Measurements from ENCODE around the gene CDH11.

CDH11 gene

DNA sequence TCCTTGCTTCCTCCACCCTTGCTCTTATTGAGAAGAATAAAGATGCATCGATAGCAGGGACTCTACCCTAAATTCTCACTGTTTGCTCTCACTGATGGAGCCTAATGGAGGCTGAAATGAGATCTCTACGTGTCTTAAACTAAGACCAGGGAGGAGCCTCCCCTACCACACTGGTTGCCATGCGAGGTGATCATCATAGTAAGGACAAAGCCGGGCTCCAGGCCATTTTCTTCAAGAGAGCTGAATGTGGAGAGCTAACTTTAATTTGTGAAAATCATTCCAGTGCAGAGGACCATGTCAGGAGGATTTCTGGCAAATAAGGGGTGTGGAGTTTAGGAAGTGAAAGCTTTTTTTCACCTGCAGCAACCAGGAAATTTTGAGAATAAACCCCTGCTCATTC is 5.6 kb downstream of the CDH11 start:
- no peak for DNase-seq

GRCh38 chr16:65114527-65114926 is 7.3 kb downstream of the CDH11 start:
- no peak for DNase-seq

DNA sequence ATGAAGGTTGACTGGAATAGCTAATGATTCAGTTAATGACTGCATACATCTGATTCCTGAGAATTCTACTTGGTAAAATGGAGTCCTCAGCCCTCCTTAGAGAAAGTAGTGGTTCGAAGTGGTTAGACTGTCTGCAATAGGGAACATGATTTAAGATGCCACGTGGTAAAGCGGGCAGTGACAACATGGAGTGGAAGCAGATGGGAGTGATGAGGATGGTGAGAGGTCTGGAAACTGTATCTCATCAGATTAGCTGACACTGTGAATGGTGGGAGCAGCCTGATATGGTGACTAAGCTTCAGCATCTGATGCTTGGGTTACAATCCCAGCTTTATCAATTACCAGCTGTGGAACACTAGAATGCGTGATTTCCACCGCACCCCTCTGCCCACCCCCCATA is 8.4 kb downstream of the CDH11 start:
- no peak for DNase-seq

DNA sequence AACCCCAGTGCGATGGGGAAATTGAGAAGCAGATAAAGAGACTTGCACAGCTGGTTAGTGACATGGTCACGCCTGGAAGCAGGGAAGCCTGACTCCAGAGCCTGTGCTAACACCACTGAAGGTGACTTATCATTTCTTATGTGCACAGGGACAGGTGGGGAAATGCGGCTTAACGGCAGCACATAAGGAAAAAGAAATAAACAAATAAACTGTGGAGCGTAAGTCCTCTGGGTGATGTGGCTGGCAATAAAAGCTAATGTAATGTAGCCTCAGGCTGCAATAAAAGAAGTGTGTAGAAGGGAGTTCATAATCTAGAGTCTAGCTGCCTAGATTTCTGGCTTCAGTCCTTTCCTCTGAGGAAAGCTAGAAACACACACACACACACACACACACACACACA is 10.6 kb downstream of the CDH11 start:
- DNase-seq = no peak

- DNase-seq = no peak
Measured at GRCh38 chr16:65106757-65107156, 15.1 kb downstream of the CDH11 start.

- DNase-seq = no peak
Measured at GRCh38 chr16:65105171-65105570, 16.7 kb downstream of the CDH11 start.

- DNase-seq = no peak
Measured at GRCh38 chr16:65104471-65104870, 17.4 kb downstream of the CDH11 start.

- no peak for DNase-seq
Measured at GRCh38 chr16:65102326-65102725, 19.5 kb downstream of the CDH11 start.

DNA sequence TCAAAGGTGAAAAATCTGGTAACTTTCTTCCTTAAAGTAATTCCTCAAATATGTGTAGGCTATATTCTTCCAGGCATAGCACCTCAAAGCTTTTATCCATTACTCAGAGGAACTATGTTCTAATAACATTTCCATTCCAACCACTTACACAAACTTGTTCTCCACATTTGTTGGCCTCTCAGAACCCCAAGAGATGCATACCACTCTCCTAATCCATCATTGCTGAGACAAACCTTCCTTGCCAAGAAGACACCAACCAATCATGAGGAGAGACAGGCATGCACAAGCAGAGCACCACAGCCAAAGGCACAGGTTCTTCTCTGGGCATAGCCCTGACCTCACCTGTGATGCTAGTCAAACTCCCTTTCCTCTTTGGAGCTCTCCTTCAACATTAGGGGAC is 20.9 kb downstream of the CDH11 start:
- DNase-seq = no peak

GRCh38 chr16:65099607-65100006 is 22.3 kb downstream of the CDH11 start:
- no peak for DNase-seq

DNA sequence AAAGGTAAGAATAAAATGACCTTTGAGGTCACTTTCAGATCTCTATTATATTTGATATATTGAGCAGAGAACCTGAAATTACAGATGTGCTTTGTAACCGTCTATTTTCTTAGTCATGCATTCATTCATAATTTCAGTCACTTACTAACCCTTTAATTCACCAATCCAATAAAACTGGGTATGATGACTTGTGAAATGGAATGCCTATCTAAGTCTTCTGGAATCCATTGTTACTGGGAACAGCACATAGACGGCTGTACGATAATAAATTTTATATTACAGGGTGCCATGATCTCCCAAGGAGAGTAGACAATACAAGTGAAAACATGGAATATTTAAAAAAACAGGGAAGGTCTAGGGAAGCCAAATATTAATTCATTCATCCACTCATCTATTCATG is 22.9 kb downstream of the CDH11 start:
- no peak for DNase-seq

- no peak for DNase-seq
Measured at GRCh38 chr16:65097296-65097695, 24.6 kb downstream of the CDH11 start.

- DNase-seq = no peak
Measured at GRCh38 chr16:65095906-65096305, 26.0 kb downstream of the CDH11 start.

DNA sequence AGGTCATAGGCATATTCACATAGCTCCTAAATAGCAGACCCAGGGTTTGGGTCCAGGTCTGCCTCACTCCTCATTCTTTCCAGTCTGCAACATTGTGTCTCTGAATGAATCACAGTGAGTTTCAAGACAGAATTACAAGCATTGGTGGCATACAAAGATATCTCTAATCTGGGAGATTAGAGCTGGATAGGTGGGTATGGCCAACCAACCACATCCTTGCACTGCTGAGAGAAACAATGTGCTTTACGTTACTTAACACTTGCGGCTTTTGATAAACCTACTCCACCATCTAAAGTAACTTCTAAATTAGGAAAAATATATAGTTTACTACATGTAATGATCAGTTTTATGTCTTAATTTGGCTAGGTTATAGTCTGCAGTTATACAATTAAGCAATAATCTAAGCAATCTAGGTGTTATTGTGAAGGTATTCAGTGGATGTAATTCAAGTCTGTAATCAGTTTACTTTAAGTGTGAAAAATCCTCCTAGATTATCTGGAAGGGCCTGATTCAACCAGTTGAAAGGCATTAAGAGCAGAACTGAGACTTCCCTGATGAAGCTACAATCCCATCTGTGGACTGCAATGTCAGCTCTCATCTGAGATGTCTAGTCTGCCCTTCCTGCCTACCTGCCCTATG is 26.7 kb downstream of the CDH11 start:
- DNase-seq = no peak

DNA sequence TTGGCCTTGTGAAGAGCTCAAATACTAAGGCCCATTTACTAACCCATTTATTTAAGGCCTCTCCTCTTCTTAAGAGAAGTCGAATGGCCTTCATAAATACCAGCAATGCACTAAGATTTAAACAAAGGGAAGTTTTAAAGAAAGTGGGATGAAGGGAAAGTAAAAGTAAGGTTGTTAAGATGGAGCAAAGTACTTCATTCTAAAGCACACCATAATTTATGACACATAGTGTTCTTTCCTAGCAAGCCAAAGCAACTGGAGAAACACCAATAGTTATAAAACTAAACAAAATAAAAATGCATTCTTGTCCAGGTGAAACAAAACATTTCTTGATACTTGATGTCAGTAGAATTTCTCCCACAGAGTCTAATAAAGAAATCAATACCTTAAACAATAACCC is 27.9 kb downstream of the CDH11 start:
- no peak for DNase-seq

DNA sequence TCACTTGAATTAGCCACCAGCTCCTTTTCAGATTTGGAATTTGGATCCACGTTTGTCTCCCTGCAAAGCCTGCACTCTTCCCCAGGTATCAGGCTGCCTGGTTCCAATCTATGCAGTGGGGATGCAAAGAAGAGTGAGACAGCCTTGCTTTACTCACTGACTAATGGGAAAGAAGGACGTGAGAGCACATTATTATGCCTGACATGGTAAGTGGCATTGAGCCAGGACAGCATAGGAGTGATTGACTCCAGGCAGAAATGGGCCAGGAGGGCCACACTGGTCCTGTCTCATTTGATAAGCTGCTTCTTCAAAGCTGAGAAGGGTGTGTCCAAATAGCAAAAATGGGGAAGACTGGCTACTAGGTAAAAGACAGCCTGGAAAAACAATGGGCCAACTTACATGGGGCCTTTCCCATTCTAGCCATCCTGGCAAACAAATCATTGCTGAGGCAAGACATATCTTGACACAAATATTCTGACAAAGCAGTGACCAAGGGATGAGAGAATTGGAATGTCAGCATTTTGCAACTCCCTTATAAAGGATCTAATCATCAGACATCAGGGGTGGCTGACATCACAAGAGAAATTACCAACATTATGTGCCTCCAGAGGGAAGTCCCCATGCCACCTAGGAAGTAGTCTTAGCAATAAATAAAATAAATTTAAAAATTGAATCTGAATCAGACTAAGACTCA is 38.6 kb downstream of the CDH11 start:
- no peak for DNase-seq

- DNase-seq = no peak
Measured at GRCh38 chr16:65079549-65079948, 42.3 kb downstream of the CDH11 start.

GRCh38 chr16:65077181-65077580 is 44.7 kb downstream of the CDH11 start:
- DNase-seq = no peak

DNA sequence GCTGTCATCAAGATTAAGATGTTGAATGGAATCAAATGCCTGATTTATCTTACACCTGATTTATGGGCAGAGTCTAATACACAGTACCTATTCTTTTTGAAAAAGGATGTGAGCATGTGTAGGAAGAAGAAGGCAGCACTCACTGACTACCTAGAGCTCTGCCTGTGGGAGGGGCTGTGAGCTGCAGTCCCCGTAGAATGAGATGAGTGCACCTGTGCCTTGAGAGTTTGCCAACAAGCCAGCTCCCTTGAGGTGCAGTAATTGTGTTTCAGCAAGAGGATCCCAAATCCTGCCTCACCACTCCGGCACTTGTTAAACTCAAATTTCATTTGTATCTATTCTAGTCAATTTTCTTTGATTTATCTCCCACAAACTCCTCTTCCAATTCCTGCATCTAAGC is 46.0 kb downstream of the CDH11 start:
- no peak for DNase-seq

GRCh38 chr16:65071433-65072311 is 50.2 kb downstream of the CDH11 start:
- DNase-seq = no peak

DNA sequence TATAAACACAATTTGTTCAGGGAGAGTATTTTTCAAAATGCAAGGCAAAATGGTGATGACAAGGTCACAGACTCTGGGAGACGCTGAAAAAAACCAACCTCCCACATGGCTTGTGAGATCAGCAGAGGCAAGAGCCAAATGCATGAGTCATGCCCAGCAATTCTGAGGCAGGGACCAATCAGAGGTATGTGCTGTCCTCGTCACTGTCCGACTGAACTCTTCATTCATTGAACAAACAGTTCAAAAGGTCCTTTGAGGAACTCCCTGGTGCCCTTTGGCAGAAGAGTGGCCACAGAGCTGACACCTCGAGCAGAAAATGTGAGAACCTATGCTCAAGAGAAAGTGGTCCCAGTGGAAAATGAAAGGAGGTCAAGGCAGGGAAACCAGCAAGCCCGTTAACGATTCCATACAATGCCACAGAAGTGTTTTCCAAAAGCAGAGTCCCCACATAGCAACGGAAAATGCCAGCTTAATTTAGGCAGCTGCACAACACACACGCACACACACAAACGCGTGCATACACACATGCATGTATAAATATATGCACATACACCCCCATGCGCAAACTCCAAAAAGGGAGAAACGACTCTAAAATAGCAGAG is 50.9 kb downstream of the CDH11 start:
- no peak for DNase-seq

GRCh38 chr16:65069766-65070165 is 52.1 kb downstream of the CDH11 start:
- DNase-seq = no peak

GRCh38 chr16:65069065-65069464 is 52.8 kb downstream of the CDH11 start:
- DNase-seq = no peak

All from NCI-H2029 treated with DMSO at 0.1 percent for 48 hours (cell line).